NT2/D1 (cell line): ENCODE data around the gene PAPLN.

Source experiments
- DNase-seq: peaks from one replicate; pipeline ENCODE4 v3.0.0-alpha.2; 2011; ENCODE audit warnings: low read depth, low spot score
- H3K27me3 ChIP-seq: 2 replicates; pipeline ENCODE4 v1.6.0; 2011; ENCODE audit warnings: mild to moderate bottlenecking; ENCODE audit not compliant: insufficient read length, insufficient read depth
- H3K36me3 ChIP-seq: 2 replicates; pipeline ENCODE4 v1.6.1; 2011; ENCODE audit warnings: mild to moderate bottlenecking, low read length, mixed read lengths; ENCODE audit not compliant: insufficient read depth, insufficient read length
- H3K4me1 ChIP-seq: 2 replicates; pipeline ENCODE4 v1.5.1; 2011; ENCODE audit not compliant: insufficient read depth, insufficient read length
- H3K4me3 ChIP-seq: 2 replicates; pipeline ENCODE4 v1.5.1; 2011; ENCODE audit warnings: low read depth; ENCODE audit not compliant: insufficient read length
- H3K9ac ChIP-seq: 2 replicates; pipeline ENCODE4 v1.6.0; 2011; ENCODE audit warnings: low read depth; ENCODE audit not compliant: insufficient read length
- H3K9me3 ChIP-seq: 2 replicates; pipeline ENCODE4 v1.5.1; 2011; ENCODE audit warnings: mild to moderate bottlenecking, low read length; ENCODE audit not compliant: insufficient read depth
- SUZ12 ChIP-seq: IDR thresholded peaks from 2 replicates; pipeline ENCODE4 v1.6.1; 2011; ENCODE audit not compliant: insufficient read length, insufficient read depth; ENCODE audit errors: extremely low read depth
- YY1 ChIP-seq: IDR thresholded peaks from 2 replicates; pipeline ENCODE4 v1.6.1; 2011; ENCODE audit not compliant: insufficient read length, insufficient read depth
- ZNF274 ChIP-seq: IDR thresholded peaks from 2 replicates; pipeline ENCODE4 v1.6.1; 2011; ENCODE audit warnings: mild to moderate bottlenecking, low read depth, low read length

Gene PAPLN

DNA sequence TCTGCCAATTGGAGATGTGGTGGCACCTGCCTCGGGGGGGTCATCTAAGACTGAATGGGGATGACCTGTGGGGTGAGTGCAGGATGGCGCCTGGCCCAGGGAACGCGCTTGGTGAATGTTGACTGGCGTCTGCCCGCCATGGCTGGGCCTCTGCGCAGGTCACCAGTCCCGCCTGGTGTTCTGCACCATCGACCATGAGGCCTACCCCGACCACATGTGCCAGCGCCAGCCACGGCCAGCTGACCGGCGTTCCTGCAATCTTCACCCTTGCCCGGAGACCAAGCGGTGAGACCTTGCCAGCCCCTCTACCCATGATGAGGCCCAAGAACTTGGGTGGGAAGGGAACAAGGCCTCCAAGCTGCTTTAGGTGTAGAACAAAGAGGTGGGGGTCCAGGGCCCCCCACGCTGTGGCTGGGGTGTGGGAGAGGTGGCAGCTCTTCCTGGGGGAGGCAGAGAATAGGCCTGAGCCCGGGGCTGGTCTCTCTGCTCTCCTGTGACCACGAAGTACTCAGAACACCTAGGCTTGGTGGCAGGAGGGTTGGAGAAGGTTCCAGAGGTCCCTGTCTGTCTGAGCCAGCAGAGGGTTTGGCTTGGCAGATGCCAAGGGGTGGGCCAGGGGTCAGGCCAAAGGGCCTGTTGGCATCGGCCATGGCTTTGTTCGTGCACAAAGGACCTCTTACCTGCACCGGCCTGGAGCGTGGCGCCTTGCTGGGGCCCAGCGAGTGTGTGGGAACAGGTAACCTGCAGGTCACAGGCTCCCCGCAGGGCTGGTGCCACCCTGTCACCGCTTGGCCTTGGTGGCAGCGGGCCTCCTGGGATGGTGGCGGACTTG is 15.4 kb downstream of the PAPLN start:
- Histone ChIP-seq H3K36me3 (no peaks in the 10 kb centered on the region), H3K27me3 (no peaks in the 10 kb centered on the region), H3K4me1 (peaks cover 6% of the 10 kb centered on the region), H3K9ac (no peak overlapping the region), H3K4me3 (no peak overlapping the region), H3K9me3 (no peaks in the 10 kb centered on the region)
- no peak for TF ChIP-seq YY1
- TF ChIP-seq ZNF274: no peak
- no peak for TF ChIP-seq SUZ12
- no peak for DNase-seq

DNA sequence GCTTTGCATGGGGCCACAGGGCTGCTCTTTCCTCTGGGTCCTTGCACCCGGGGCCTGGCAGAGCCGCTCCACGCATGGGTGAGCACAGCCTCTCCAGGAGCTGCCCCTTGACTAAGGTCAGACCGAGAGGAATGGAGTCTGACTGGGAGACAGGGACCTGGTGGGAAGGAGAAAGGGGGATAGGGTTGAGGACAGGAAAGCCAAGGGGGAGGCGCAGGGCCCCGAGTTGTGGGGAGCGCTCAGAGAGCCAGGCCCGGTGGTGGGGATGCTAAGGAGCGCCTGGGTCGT is 16.0 kb downstream of the PAPLN start:
- H3K4me1 ChIP-seq: peaks cover 6% of the 10 kb centered on the region
- H3K9ac ChIP-seq: no peak overlapping the region
- no peaks in the 10 kb centered on the region for H3K9me3 ChIP-seq
- H3K27me3 ChIP-seq: no peaks in the 10 kb centered on the region
- no peak for DNase-seq
- TF ChIP-seq SUZ12: no peak
- TF ChIP-seq YY1: no peak
- no peak for TF ChIP-seq ZNF274
- no peaks in the 10 kb centered on the region for H3K36me3 ChIP-seq
- H3K4me3 ChIP-seq: no peak overlapping the region

DNA sequence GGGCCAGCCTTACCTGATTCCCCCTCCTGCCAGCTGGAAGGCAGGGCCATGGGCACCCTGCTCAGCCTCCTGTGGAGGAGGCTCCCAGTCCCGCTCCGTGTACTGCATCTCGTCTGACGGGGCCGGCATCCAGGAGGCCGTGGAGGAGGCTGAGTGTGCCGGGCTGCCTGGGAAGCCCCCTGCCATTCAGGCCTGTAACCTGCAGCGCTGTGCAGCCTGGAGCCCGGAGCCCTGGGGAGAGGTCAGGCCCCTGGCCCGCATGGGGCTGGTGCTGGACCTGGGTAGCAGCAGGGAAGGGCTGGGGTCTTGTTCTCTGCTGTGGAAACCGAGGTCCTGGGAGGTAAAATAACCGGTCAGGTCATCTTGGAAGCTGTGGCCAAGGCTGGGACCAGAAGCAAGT is 16.4 kb downstream of the PAPLN start:
- Histone ChIP-seq H3K4me3 (no peak overlapping the region), H3K36me3 (no peaks in the 10 kb centered on the region), H3K9me3 (no peaks in the 10 kb centered on the region), H3K27me3 (no peaks in the 10 kb centered on the region), H3K9ac (no peak overlapping the region), H3K4me1 (peaks cover 6% of the 10 kb centered on the region)
- TF ChIP-seq YY1: no peak
- no peak for TF ChIP-seq ZNF274
- no peak for TF ChIP-seq SUZ12
- no peak for DNase-seq

DNA sequence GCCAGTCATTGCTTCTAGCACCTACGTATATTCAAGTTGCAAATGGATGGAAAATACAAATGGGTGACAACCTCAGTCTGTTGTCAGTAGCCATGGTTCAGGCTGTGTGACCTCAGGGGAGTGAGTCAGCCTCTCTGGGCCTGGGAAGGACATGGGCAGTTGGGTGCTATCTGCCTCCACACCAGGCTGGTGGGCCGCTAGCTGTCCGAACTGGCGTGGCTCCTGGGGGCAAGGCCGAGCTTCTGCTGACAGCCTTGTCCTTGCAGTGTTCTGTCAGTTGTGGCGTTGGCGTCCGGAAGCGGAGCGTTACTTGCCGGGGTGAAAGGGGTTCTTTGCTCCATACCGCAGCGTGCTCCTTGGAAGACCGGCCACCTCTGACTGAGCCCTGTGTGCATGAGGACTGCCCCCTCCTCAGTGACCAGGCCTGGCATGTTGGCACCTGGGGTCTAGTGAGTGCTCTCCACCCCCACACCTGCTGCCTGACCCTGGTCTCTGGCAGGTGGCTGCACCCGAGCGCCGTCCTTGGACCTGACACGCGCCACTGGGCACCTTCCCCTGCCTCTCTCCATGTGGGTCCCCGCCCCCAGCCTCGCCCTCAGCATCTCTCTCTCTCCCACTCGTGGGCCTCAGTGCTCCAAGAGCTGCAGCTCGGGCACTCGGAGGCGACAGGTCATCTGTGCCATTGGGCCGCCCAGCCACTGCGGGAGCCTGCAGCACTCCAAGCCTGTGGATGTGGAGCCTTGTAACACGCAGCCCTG is 17.1 kb downstream of the PAPLN start:
- TF ChIP-seq YY1 (no peak), SUZ12 (no peak), ZNF274 (no peak)
- Histone ChIP-seq H3K4me3 (no peak overlapping the region), H3K9me3 (no peaks in the 10 kb centered on the region), H3K36me3 (no peaks in the 10 kb centered on the region), H3K9ac (no peak overlapping the region), H3K27me3 (no peaks in the 10 kb centered on the region), H3K4me1 (peaks cover 6% of the 10 kb centered on the region)
- DNase-seq: no peak

DNA sequence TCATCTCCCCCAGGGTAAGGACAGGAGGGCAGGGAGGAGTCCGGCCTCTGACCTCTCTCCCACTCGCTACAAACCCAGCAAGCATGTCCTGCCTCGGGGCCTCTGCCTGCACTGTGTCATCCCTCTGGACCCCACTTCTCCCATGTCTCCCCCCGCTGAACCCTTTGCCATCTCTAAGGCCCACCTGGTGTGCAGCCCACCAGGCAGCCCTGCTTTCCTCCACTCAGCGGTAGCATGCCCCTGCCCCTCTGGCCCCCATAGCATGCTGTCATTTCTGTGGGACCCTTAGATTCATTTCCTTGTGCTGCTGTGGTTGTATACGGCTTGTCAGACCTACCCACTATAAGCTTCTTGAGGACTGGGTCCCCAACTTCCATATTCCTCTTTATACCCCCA is 17.7 kb downstream of the PAPLN start:
- no peak overlapping the region for H3K4me3 ChIP-seq
- H3K9ac ChIP-seq: no peak overlapping the region
- TF ChIP-seq ZNF274 (no peak), SUZ12 (no peak), YY1 (no peak)
- no peaks in the 10 kb centered on the region for H3K36me3 ChIP-seq
- no peaks in the 10 kb centered on the region for H3K27me3 ChIP-seq
- peaks cover 6% of the 10 kb centered on the region for H3K4me1 ChIP-seq
- DNase-seq: no peak
- H3K9me3 ChIP-seq: no peaks in the 10 kb centered on the region

DNA sequence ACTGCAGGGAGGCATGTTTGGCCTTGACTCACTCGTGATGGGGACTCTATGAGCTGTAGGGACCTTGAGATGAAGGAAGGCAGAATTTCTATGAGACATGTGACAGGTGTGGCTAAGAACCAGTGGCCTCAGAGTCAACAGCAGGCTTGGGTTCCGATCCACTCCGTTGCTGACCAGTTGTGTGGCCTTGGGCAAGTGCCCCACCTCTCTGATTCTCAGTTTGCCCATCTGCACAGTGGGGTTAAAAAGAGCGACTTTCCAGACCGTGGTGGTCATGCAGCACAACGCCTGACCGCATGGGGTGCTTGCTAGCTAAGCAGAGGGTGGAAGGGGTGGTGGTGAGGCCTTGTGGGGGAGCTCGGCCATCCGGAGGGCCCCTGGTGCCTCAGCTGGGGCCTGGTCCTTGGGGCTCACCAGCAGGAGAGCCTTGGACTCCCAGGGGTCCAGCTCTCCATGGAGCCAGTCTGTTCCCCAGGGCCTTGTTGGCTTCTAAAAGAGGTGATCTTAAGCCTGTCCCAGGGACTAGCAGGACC is 18.5 kb downstream of the PAPLN start:
- Histone ChIP-seq H3K9me3 (no peaks in the 10 kb centered on the region), H3K9ac (no peak overlapping the region), H3K4me1 (peaks cover 3% of the 10 kb centered on the region), H3K36me3 (no peaks in the 10 kb centered on the region), H3K27me3 (no peaks in the 10 kb centered on the region), H3K4me3 (no peak overlapping the region)
- DNase-seq: no peak
- no peak for TF ChIP-seq YY1
- no peak for TF ChIP-seq SUZ12
- no peak for TF ChIP-seq ZNF274

DNA sequence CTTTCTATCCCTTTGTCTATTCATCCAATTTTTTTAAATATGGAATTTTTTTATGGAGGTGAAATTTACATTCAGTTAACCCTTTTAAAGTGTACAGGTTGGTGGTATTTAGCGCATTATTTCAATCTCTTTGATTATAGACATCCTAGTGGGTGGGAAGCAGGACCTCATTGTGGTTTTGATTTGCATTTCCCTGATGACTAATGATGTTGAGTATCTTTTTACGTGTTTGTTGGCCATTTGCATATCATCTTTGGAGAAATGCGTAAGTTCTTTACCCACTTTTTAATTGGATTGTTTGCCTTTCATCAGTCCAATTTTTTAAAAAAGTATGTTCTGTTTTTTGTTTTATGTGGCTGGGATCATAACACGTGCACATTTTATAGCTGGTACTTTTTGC is 20.8 kb downstream of the PAPLN start:
- no peak for TF ChIP-seq YY1
- TF ChIP-seq SUZ12: no peak
- no peak for TF ChIP-seq ZNF274
- Histone ChIP-seq H3K9ac (no peak overlapping the region), H3K27me3 (no peaks in the 10 kb centered on the region), H3K36me3 (no peaks in the 10 kb centered on the region), H3K4me3 (no peak overlapping the region), H3K9me3 (no peaks in the 10 kb centered on the region), H3K4me1 (peaks cover 2% of the 10 kb centered on the region)
- DNase-seq: no peak
